RWPE2 (cell line): ENCODE measurements around the gene TBPL2.

ENCODE experiments used
- ATAC-seq: fragments of 200-7000 bp; cut with Tn5 transposase; 3 replicates; pipeline ENCODE4 v1.9.1; 2021; ENCODE audit warnings: low read depth
- DNase-seq: peaks from one replicate; pipeline ENCODE4 v3.0.0-alpha.2; 2020; ENCODE audit warnings: low spot score
- H3K27ac ChIP-seq: fragments of 450-650 bp; 2 replicates; pipeline ENCODE4 v1.5.1; 2017; ENCODE audit warnings: mild to moderate bottlenecking; ENCODE audit not compliant: poor library complexity, severe bottlenecking
- H3K27me3 ChIP-seq: fragments of 250-450 bp; sonication (Bioruptor Pico); 2 replicates; pipeline ENCODE4 v1.5.1; 2021; ENCODE audit warnings: mild to moderate bottlenecking, moderate library complexity; ENCODE audit not compliant: insufficient read depth, poor library complexity, severe bottlenecking
- H3K36me3 ChIP-seq: fragments of 250-450 bp; sonication (Bioruptor Pico); 2 replicates; pipeline ENCODE4 v1.5.1; 2020; ENCODE audit warnings: low read depth, mild to moderate bottlenecking, moderate library complexity
- H3K4me1 ChIP-seq: fragments of 250-450 bp; sonication (Bioruptor Pico); 2 replicates; pipeline ENCODE4 v1.5.1; 2021; ENCODE audit warnings: mild to moderate bottlenecking, moderate library complexity; ENCODE audit not compliant: insufficient read depth, poor library complexity, severe bottlenecking
- H3K4me3 ChIP-seq: fragments of 250-450 bp; sonication (Bioruptor Pico); 2 replicates; pipeline ENCODE4 v1.5.1; 2021; ENCODE audit warnings: mild to moderate bottlenecking, moderate library complexity; ENCODE audit not compliant: severe bottlenecking
- H3K9me3 ChIP-seq: fragments of 250-450 bp; sonication (Bioruptor Pico); 2 replicates; pipeline ENCODE4 v1.5.1; 2021; ENCODE audit warnings: mild to moderate bottlenecking, moderate library complexity; ENCODE audit not compliant: severe bottlenecking
- TF ChIP-seq, protein P1 (sequence below): fragments of 450-650 bp; IDR thresholded peaks from one replicate; pipeline ENCODE4 v1.5.1; 2017; ENCODE audit warnings: mild to moderate bottlenecking, moderate library complexity; ENCODE audit not compliant: poor library complexity, severe bottlenecking

The TBPL2 gene

DNA sequence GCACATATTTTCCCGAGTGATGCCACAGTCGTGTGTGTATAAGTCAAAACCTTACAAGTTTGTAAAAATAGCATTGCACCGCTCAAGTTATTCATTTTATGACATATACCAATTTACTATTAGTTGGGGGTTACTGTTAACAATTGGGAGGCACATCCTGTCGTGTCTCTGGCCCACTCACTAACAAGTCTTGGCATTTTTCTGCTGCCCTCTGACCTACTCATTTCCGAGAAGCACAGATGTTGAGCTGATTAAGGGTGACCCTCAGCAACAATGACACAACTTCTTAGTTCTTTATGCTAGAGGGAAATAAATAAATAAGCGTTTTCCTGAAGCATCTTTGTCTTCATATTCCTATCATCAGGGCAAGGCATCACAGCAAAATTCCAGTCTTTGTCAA is 22.0 kb downstream of the TBPL2 start:
- Histone ChIP-seq H3K36me3 (no peaks in the 10 kb centered on the region), H3K4me1 (no peaks in the 10 kb centered on the region), H3K27ac (no peak overlapping the region), H3K4me3 (no peak overlapping the region), H3K27me3 (no peaks in the 10 kb centered on the region), H3K9me3 (no peaks in the 10 kb centered on the region)
- TF ChIP-seq, protein P1, sequence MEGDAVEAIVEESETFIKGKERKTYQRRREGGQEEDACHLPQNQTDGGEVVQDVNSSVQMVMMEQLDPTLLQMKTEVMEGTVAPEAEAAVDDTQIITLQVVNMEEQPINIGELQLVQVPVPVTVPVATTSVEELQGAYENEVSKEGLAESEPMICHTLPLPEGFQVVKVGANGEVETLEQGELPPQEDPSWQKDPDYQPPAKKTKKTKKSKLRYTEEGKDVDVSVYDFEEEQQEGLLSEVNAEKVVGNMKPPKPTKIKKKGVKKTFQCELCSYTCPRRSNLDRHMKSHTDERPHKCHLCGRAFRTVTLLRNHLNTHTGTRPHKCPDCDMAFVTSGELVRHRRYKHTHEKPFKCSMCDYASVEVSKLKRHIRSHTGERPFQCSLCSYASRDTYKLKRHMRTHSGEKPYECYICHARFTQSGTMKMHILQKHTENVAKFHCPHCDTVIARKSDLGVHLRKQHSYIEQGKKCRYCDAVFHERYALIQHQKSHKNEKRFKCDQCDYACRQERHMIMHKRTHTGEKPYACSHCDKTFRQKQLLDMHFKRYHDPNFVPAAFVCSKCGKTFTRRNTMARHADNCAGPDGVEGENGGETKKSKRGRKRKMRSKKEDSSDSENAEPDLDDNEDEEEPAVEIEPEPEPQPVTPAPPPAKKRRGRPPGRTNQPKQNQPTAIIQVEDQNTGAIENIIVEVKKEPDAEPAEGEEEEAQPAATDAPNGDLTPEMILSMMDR: no peak
- ATAC-seq (no peak), DNase-seq (no peak)

GRCh38 chr14:55417955-55418354 is 22.5 kb downstream of the TBPL2 start:
- TF ChIP-seq, protein P1: no peak
- no peak overlapping the region for H3K4me3 ChIP-seq

DNA sequence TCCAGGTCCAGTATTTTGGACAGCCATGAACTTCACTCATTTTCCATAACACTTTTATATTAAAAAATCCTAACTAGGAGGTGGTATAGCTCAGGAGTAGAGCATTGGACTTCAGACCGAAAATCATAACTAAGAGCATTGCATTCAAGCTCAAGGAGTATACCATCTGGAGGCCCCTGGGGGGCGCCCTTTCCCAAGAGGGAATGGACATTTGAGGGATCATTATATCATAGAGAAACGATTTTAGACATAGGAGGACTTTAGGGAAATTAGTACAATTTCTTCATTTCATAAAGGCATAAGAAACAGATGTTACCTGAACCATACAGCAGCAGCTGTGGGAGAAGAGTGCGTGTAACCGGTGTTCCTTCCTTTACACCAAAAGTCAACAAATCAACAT is 23.6 kb downstream of the TBPL2 start:
- Histone ChIP-seq H3K4me3 (no peak overlapping the region), H3K9me3 (no peaks in the 10 kb centered on the region), H3K36me3 (no peaks in the 10 kb centered on the region), H3K27ac (no peak overlapping the region), H3K4me1 (peaks cover 14% of the 10 kb centered on the region), H3K27me3 (no peaks in the 10 kb centered on the region)
- ATAC-seq: no peak
- DNase-seq: no peak
- TF ChIP-seq, protein P1: peak; percentile 58

More at GRCh38 chr14:55417955-55418354, 22.5 kb downstream of the TBPL2 start:
- Histone ChIP-seq H3K9me3 (no peaks in the 10 kb centered on the region), H3K36me3 (no peaks in the 10 kb centered on the region), H3K27me3 (no peaks in the 10 kb centered on the region), H3K4me1 (peaks cover 4% of the 10 kb centered on the region), H3K27ac (no peak overlapping the region)
- ATAC-seq: no peak
- no peak for DNase-seq

DNA sequence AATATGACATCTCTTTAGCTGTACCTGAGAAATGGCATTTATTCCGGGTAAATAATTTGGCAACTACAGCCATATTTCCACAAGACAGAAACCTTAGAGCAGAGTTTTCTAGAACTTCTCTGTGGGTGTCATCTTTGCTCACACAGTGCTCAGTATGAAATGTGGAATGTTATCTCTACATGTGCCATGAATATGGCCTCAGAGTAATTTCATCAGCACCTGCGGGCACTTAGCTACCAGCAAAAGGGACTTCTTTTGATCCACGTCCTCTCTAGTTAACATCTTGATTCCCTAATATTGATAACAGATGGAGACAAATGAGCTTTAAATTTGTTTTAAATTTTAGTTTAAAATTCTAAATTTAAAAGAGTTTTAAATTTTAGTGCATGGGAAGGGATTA is 25.9 kb downstream of the TBPL2 start:
- no peak for DNase-seq

GRCh38 chr14:55412676-55413075 is 27.7 kb downstream of the TBPL2 start:
- Histone ChIP-seq H3K27me3 (no peaks in the 10 kb centered on the region), H3K9me3 (no peaks in the 10 kb centered on the region), H3K27ac (peak overlapping the region; percentile 19), H3K36me3 (no peaks in the 10 kb centered on the region), H3K4me1 (peaks cover 23% of the 10 kb centered on the region), H3K4me3 (no peak overlapping the region)
- ATAC-seq (peak; percentile 60), DNase-seq (no peak)
- TF ChIP-seq, protein P1: no peak

More for the DNA sequence above, 25.9 kb downstream of the TBPL2 start:
- H3K4me1 ChIP-seq: peaks cover 23% of the 10 kb centered on the region
- H3K4me3 ChIP-seq: no peak overlapping the region
- H3K36me3 ChIP-seq: no peaks in the 10 kb centered on the region
- TF ChIP-seq, protein P1: no peak
- ATAC-seq: no peak
- no peaks in the 10 kb centered on the region for H3K9me3 ChIP-seq
- no peak overlapping the region for H3K27ac ChIP-seq
- H3K27me3 ChIP-seq: no peaks in the 10 kb centered on the region
